OCI-LY3 (cell line): ENCODE data around the gene FES.
"Not testable (repeated sequence)": the region's sequence is repeated elsewhere in the genome, so short reads cannot be mapped to it uniquely, and the experiment has no call there.

Experiments used
- H2AFZ ChIP-seq: fragments of 200-600, 300-600 bp; shearing (Covaris generic); 2 replicates; pipeline ENCODE4 v1.6.0; 2014; ENCODE audit warnings: antibody characterized with exemption, low read depth, low read length
- H3K27ac ChIP-seq: fragments of 200-600, 300-600 bp; sonication (generic); 2 replicates; pipeline ENCODE4 v1.5.1; 2014; ENCODE audit warnings: mild to moderate bottlenecking, low read length, moderate library complexity, mixed read lengths
- H3K27me3 ChIP-seq: fragments of 200-600, 300-600 bp; sonication (generic); 2 replicates; pipeline ENCODE4 v1.6.1; 2014; ENCODE audit warnings: low read depth, low read length, mixed read lengths
- H3K36me3 ChIP-seq: fragments of 200-600, 300-600 bp; sonication (generic); replicated peaks from 2 replicates; pipeline ENCODE3; 2014; ENCODE audit warnings: low read depth, low read length, mixed read lengths
- H3K4me1 ChIP-seq: fragments of 300-600, 200-600 bp; sonication (generic); 2 replicates; pipeline ENCODE4 v1.6.1; 2014; ENCODE audit warnings: low read length, mixed read lengths
- H3K4me2 ChIP-seq: fragments of 200-600, 300-600 bp; sonication (generic); 2 replicates; pipeline ENCODE4 v1.6.1; 2014; ENCODE audit warnings: low read length, mixed read lengths
- H3K4me3 ChIP-seq: fragments of 300-600, 200-600 bp; sonication (generic); 2 replicates; pipeline ENCODE4 v1.5.1; 2014; ENCODE audit warnings: antibody characterized with exemption, mild to moderate bottlenecking, low read length, moderate library complexity
- H3K79me2 ChIP-seq: fragments of 300-600, 200-600 bp; shearing (Covaris generic); 2 replicates; pipeline ENCODE4 v1.6.1; 2014; ENCODE audit warnings: mild to moderate bottlenecking, low read length, mixed read lengths
- H3K9ac ChIP-seq: fragments of 300-600, 200-600 bp; shearing (Covaris generic); 2 replicates; pipeline ENCODE4 v1.6.0; 2014; ENCODE audit warnings: mild to moderate bottlenecking, low read length, moderate library complexity
- H3K9me3 ChIP-seq: fragments of 200-600, 300-600 bp; shearing (Covaris generic); 2 replicates; pipeline ENCODE4 v1.6.1; 2014; ENCODE audit warnings: low read length, mixed read lengths; ENCODE audit not compliant: insufficient read depth
- H4K20me1 ChIP-seq: fragments of 200-600, 300-600 bp; sonication (generic); 2 replicates; pipeline ENCODE4 v1.6.1; 2016; ENCODE audit warnings: low read length, mixed read lengths; ENCODE audit not compliant: insufficient read depth
- EZH2phosphoT487 ChIP-seq: fragments of 200-600 bp; shearing (Covaris generic); IDR thresholded peaks from 2 replicates; pipeline ENCODE4 v1.6.1; 2018; ENCODE audit warnings: antibody characterized with exemption, mixed run types, low read depth
- TF ChIP-seq, protein P1 (sequence below): fragments of 200-600, 300-600 bp; sonication (generic); IDR thresholded peaks from 2 replicates; pipeline ENCODE4 v1.5.1; 2014; ENCODE audit warnings: antibody characterized with exemption, low read length, low read depth

FES gene

DNA sequence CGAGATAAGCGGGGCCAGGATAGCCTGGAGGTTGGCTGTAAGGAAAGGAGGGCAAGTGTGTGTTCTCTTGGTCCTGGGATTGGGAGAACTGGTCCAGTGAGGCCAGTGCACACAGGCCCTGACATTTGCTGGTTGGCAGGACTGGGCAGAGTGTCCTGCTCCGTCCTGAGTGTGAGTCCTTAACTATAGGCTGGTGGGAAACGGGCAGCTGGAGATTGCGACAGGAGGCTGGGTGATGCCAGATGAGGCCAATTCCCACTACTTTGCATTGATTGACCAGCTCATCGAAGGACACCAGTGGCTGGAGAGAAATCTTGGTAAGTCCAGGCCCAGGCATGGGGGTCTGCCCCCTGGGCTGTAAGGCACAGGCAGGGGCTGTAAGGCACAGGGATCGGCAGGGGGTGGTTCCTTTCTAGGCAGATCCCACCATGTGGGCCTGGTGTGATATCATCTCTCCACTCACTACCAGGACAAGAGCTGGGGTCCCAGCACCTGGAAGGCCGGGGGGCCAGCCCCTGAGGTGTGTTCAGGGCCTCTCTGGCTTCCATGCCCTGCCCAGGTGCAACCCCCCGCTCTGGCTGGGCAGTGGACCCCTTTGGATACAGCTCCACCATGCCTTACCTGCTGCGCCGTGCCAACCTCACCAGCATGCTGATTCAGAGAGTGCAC is 22.0 kb downstream of the FES start:
- no peak overlapping the region for H2AFZ ChIP-seq
- TF ChIP-seq, protein P1, sequence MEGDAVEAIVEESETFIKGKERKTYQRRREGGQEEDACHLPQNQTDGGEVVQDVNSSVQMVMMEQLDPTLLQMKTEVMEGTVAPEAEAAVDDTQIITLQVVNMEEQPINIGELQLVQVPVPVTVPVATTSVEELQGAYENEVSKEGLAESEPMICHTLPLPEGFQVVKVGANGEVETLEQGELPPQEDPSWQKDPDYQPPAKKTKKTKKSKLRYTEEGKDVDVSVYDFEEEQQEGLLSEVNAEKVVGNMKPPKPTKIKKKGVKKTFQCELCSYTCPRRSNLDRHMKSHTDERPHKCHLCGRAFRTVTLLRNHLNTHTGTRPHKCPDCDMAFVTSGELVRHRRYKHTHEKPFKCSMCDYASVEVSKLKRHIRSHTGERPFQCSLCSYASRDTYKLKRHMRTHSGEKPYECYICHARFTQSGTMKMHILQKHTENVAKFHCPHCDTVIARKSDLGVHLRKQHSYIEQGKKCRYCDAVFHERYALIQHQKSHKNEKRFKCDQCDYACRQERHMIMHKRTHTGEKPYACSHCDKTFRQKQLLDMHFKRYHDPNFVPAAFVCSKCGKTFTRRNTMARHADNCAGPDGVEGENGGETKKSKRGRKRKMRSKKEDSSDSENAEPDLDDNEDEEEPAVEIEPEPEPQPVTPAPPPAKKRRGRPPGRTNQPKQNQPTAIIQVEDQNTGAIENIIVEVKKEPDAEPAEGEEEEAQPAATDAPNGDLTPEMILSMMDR: no peak
- TF ChIP-seq EZH2phosphoT487: no peak
- H3K27ac ChIP-seq: no peak overlapping the region
- no peaks in the 10 kb centered on the region for H3K9me3 ChIP-seq
- H4K20me1 ChIP-seq: no peaks in the 10 kb centered on the region
- no peak overlapping the region for H3K4me3 ChIP-seq
- H3K36me3 ChIP-seq: peaks cover 14% of the 10 kb centered on the region
- H3K4me1 ChIP-seq: peaks cover 14% of the 10 kb centered on the region
- no peak overlapping the region for H3K9ac ChIP-seq
- no peaks in the 10 kb centered on the region for H3K27me3 ChIP-seq
- no peak overlapping the region for H3K4me2 ChIP-seq
- H3K79me2 ChIP-seq: no peaks in the 10 kb centered on the region

DNA sequence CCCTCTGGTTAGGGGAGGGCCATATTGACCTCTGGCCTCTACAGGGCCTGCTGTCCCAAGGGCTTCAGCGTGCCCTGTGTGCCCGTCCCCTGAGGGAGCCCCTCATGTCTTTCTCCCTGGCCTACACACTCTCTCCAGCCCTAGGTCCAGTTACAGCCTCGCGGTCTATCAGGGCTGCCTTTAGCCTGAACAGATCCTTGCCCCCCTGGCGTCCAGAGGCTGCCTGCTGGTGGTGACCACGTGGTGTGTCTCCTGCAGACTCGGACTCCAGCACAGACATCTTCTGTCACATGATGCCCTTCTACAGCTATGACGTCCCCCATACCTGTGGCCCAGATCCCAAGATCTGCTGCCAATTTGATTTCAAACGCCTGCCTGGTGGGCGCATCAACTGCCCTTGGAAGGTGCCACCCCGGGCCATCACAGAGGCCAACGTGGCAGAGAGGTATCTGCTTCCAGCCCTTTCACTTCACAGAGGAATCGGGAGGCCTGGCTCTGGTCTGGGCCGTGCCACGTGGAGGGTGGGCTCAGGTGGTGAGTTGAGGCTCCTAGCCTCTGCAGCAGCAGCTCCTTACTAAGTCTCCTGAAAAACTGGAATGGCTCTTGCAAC is 22.9 kb downstream of the FES start:
- Histone ChIP-seq H3K36me3 (peaks cover 14% of the 10 kb centered on the region), H3K4me1 (peaks cover 6% of the 10 kb centered on the region), H3K27me3 (no peaks in the 10 kb centered on the region), H3K79me2 (no peaks in the 10 kb centered on the region), H3K27ac (no peak overlapping the region), H3K9ac (no peak overlapping the region), H3K4me3 (no peak overlapping the region), H4K20me1 (no peaks in the 10 kb centered on the region), H2AFZ (no peak overlapping the region), H3K4me2 (no peak overlapping the region), H3K9me3 (no peaks in the 10 kb centered on the region)
- no peak for TF ChIP-seq EZH2phosphoT487
- TF ChIP-seq, protein P1: no peak

DNA sequence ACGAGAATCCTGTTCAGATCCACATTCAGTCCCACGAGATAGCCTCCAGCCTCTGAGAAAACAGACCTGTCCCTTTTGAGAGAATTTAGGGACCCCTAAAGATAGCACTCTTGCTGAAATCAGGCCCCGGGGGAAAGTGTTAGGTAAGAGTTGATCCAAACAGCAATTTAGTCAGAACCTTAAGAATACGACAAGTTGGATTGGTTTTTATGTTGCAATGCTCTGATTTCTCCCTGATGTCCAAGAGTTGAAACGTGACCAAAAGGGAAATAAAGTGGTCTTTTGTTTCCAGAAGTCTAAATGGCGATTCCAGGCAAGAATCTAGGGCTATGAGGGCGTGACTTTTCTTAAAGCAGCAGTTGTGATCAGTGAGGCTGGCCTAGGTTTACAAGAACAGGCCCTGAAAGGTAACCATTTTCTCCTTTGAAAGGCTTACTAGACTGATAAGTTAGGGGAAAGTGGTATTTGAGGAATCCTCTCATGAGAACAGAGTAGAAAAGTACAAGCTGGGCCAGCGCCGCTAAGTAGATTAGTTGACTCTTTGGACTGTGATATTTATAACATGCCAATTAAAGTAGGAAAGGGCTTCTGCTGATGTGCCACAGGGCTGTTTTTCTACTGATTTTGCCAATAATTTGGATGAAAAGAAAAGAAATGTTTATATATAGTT is 23.7 kb downstream of the FES start:
- H3K9me3 ChIP-seq: no peaks in the 10 kb centered on the region
- peaks cover 6% of the 10 kb centered on the region for H3K4me1 ChIP-seq
- TF ChIP-seq EZH2phosphoT487: no peak
- TF ChIP-seq, protein P1: no peak
- no peak overlapping the region for H3K4me3 ChIP-seq
- no peak overlapping the region for H3K4me2 ChIP-seq
- no peak overlapping the region for H3K27ac ChIP-seq
- H3K27me3 ChIP-seq: no peaks in the 10 kb centered on the region
- H2AFZ ChIP-seq: no peak overlapping the region
- peaks cover 15% of the 10 kb centered on the region for H3K36me3 ChIP-seq
- H3K79me2 ChIP-seq: no peaks in the 10 kb centered on the region
- H4K20me1 ChIP-seq: no peaks in the 10 kb centered on the region
- H3K9ac ChIP-seq: no peak overlapping the region

DNA sequence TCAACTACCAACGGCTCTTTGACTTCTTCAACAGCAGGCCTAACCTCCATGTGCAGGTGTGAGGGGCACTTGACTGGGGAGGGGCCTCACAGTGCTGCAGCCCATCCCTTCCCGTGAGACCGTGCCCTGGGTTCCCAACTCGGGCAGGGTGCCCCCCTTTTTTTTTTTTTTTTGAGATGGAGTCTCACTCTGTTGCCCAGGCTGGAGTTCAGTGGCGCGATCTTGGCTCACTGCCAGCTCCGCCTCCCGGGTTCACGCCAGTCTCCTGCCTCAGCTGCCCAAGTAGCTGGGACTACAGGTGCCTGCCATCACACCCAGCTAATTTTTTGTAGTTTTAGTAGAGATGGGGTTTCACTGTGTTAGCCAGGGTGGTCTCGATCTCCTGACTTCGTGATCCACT is 25.1 kb downstream of the FES start:
- H3K79me2 ChIP-seq, H4K20me1 ChIP-seq, H3K4me2 ChIP-seq, H3K9ac ChIP-seq, H3K27ac ChIP-seq, H3K27me3 ChIP-seq, H2AFZ ChIP-seq, H3K4me1 ChIP-seq, H3K4me3 ChIP-seq, H3K9me3 ChIP-seq: not testable (repeated sequence)
- peaks cover 21% of the 10 kb centered on the region for H3K36me3 ChIP-seq
